ENCODE data around the gene SNX11.

SNX11 gene

GRCh38 chr17:48100160-48100559 is 7.4 kb upstream of the SNX11 start:
- DNase-seq, result no peak

DNA sequence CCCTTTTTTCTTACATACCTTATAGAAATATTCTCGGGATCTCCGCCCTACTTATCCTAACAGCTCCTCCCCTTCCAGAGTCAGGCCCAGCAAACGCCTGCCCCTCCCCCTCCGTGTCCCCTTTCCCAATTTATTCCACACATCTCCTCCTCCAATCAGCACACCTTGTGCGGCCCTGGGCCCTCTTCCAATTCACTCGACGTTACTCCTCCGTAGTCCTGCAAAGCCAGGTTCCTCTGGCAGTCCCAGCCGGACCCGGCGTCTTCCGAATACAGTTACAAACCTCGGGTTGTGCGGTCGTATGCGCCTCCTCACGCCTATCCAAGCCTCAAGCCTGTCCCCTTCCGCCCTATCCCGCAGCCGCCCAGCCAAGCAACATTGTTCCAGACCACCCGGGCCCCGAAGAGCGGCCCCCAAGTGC is 7.0 kb upstream of the SNX11 start:
- peak; percentile 12 to 72 for DNase-seq

GRCh38 chr17:48101012-48101720 is 6.4 kb upstream of the SNX11 start, which contains the start of gene CBX1:
Gene CBX1, minus strand, starts transcription at chr17:48101478. Its CDS starts 24,474 bp downstream, at chr17:48077004.
- peak; percentile 82 to 95 for DNase-seq

GRCh38 chr17:48102043-48102750 is 5.4 kb upstream of the SNX11 start:
- DNase-seq, result no peak

DNA sequence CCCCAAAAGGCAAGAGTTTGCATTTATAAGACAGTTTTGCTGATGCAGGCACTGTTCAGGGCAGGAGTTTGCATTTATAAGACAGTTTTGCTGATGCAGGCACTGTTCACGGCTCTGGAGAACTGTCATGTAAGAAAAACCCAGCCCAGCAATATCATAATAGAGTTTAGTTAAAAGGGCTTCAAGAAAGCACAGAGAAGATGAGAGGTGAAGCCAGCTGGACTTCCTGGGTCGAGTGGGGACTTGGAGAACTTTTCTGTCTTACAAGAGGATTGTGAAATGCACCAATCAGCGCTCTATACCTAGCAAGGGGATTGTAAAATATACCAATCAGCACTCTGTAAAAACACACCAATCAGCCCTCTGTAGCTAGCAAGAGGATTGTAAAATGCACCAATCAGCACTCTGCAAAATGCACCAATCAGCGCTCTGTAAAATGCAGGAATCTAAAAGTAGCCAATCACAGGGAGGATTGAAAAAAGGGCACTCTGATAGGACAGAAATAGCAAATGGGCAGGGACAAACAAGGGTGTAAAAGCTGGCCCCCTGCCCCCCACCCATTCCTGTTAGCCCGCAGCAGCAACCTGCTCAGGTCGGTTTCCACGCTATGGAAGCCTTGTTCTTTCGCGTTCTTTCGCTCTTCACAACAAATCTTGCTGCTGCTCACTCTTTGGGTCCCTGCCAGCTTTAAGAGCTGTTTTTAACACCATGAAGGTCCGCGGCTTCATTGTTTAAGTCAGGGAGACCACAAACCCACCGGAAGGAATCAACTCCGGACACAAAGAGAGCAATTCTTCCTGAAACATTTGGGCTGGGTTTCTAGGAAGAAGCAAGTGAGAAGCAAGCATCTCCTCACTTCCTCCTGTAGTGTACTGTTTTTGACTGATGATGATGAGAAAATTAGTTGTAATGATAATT is 4.5 kb upstream of the SNX11 start:
- DNase-seq, result no peak

DNA sequence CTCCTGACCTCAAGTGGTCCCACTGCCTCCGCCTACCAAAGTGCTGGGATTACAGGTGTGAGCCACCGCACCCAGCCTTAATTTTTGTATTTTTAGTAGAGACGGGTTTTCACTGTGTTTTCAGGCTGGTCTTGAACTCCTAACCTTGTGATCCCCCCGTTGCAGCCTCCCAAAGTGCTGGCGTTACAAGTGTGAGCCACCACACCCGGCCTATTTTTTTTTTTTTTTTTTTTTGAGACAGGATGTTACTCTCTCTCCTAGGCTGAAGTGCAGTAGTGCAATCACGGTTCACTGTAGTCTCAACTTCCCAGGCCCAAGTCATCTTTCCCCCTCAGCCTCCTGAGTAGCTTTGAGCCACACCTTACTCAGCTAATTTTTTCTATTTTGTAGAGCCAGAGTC is 3.1 kb upstream of the SNX11 start:
- DNase-seq, result no peak

GRCh38 chr17:48106802-48107136 is 797 bp upstream of the SNX11 start:
- DNase-seq, result no peak

GRCh38 chr17:48110761-48111160 is 3.2 kb downstream of the SNX11 start:
- no peak for DNase-seq

GRCh38 chr17:48111937-48112241 is 4.3 kb downstream of the SNX11 start:
- no peak for DNase-seq

DNA sequence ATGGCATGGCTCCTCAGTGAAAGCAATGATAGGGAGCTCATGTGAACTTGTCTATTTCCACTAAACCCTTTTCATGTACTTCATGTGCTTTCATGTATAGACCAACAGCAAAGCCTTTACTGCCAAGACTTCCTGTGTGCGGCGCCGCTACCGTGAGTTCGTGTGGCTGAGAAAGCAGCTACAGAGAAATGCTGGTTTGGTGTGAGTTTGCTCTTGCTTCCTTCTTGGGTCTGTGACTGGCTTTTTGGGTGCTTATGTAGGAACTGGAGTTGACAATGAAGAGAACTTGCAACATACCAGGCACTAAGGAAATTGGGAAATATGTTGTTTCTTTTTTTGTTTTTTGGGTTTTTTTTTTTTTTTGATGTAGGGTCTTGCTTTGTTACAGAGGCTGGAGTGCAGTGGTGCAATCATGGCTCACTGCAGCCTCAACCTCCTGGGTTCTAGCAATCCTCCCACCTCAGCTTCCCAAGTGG is 5.7 kb downstream of the SNX11 start:
- DNase-seq, result no peak

GRCh38 chr17:48121923-48122664 is 14.5 kb downstream of the SNX11 start:
- DNase-seq, result no peak

DNA sequence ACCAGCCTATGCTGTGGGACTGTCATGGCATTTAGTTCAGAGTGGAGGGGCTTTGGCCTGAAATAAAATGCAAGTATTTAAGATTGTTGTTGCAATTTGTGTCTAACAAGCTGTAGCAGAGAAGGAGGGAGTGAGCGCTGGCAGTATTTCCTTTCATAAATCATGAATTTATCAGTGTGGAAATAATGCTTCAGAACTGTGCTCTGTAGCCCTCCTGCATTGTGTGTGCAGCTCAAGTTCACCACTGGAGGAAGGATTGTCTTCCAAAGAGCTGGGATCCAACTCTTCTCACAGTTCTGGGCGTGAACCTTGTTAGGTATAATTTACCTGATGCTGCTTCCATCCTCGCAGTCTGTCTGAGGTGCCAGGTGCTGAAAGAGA is 15.1 kb downstream of the SNX11 start:
- DNase-seq, result no peak

- no peak for DNase-seq
These were observed 15.5 kb downstream of the SNX11 start for GRCh38 chr17:48123111-48123510.

- DNase-seq, result no peak
These were observed 16.3 kb downstream of the SNX11 start for GRCh38 chr17:48123776-48124388.

GRCh38 chr17:48125829-48126531 is 18.4 kb downstream of the SNX11 start:
- DNase-seq, result no peak

- DNase-seq, result no peak
These were observed 18.9 kb downstream of the SNX11 start for GRCh38 chr17:48126532-48126850.

GRCh38 chr17:48127371-48128051 is 19.9 kb downstream of the SNX11 start:
- DNase-seq, result peak; percentile 14 to 65

DNA sequence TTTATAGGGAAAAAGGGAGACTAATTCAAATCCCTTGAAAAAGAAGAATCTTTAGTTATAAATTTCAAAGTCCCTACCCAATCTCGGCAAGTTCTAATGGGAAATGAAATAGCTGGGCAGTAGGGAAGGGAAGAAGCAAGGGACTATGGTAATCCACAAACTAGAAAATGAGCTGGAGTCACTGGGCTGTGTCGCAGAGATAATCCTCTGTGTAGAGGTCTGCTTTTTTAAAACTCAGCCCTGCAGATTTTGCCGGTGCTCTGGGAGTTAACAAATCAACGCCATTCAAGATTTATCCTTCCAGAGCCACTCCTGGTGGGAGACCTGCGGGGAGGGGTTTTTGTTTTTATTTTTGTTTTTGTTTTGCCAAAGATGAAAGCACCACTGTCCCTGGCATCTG is 20.8 kb downstream of the SNX11 start:
- no peak for DNase-seq

DNA sequence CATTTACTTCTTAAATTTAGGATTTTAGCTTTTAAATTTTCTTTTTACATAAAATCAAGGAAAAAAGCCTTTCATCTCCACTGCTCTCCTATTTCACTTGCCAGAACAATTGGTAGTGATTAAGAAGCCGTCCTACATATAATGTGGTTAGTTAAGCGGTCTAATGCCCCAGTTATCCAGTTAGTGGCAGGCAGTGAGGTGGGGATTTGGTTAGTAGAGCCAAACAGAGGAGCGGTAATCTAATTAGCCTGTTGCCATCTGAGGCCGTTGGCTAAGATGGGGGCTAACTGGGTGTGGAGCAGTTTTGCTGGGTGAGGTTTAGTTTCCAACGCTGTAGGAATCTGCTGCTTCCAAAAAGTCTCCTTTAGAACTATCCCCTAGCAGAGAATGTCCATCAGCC is 22.4 kb downstream of the SNX11 start:
- DNase-seq, result no peak

- DNase-seq, result peak in 1 of 2 experiments; percentile 44
These were observed 23.8 kb downstream of the SNX11 start for GRCh38 chr17:48131216-48131824.

- no peak for DNase-seq
These were observed 24.8 kb downstream of the SNX11 start for GRCh38 chr17:48132385-48132784.

Measured in SW 1271 (cell line).